Suprapubic skin (tissue), 4 donors: Measurements from ENCODE around the gene FUT1.

ENCODE experiments used
- POLR2A ChIP-seq, 2 donors: fragments of 450-650 bp; IDR thresholded peaks; one replicate each; pipeline ENCODE4 v1.6.1; 2017; ENCODE audit warnings: antibody characterized with exemption in 2 of 2, mild to moderate bottlenecking in 2 of 2, moderate library complexity in 2 of 2
- POLR2AphosphoS5 ChIP-seq, 3 donors: sonication (generic); formaldehyde crosslinking; IDR thresholded peaks; one replicate each; pipeline ENCODE4 v1.6.1; 2017; ENCODE audit warnings: antibody characterized with exemption in 3 of 3
- TF ChIP-seq, protein P1 (sequence below), 2 donors: fragments of 200-600 bp in 1 of 2; fragments of 450-650 bp in 1 of 2; sonication (generic) in 1 of 2; IDR thresholded peaks; one replicate each; pipeline ENCODE4 v1.5.1; 2016 to 2019; ENCODE audit warnings: antibody characterized with exemption in 2 of 2, mild to moderate bottlenecking in 1 of 2, moderate library complexity in 1 of 2

DNA sequence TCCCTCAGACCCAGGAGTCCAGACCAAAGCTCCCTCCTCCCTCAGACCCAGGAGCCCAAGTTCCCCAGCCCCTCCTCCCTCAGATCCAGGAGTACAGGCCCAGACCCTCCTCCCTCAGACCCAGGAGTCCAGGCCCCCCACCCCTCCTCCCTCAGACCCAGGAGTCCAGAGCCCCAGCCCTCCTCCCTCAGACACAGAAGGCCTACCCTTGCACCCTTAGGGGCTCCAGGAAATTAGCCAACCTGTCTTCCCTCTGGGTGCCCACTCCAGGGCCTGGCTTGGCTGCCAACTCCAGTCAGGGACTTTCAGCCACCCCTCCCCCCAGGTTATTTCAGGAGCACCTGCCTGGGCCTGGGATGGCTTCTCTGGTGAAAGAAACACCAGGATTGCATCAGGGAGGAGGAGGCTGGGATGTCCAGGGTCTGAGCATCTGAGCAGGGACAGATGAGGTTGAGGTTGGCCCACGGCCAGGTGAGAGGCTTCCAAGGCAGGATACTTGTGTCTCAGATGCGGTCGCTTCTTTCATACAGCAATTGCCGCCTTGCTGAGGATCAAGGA is 2.7 kb upstream of the FUT1 start, which contains the start of gene FGF21:
- TF ChIP-seq, protein P1, sequence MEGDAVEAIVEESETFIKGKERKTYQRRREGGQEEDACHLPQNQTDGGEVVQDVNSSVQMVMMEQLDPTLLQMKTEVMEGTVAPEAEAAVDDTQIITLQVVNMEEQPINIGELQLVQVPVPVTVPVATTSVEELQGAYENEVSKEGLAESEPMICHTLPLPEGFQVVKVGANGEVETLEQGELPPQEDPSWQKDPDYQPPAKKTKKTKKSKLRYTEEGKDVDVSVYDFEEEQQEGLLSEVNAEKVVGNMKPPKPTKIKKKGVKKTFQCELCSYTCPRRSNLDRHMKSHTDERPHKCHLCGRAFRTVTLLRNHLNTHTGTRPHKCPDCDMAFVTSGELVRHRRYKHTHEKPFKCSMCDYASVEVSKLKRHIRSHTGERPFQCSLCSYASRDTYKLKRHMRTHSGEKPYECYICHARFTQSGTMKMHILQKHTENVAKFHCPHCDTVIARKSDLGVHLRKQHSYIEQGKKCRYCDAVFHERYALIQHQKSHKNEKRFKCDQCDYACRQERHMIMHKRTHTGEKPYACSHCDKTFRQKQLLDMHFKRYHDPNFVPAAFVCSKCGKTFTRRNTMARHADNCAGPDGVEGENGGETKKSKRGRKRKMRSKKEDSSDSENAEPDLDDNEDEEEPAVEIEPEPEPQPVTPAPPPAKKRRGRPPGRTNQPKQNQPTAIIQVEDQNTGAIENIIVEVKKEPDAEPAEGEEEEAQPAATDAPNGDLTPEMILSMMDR (IDR thresholded peaks at IDR 0.05), result no peak
- TF ChIP-seq POLR2AphosphoS5 (IDR thresholded peaks at IDR 0.05) (no peak), POLR2A (IDR thresholded peaks at IDR 0.05) (no peak)
